GM21423 (cell line): ENCODE measurements around the gene TPSAB1.
"Not testable (repeated sequence)": the region's sequence is repeated elsewhere in the genome, so short reads cannot be mapped to it uniquely, and the experiment has no call there.

ENCODE experiments used
- ATAC-seq: cut with Tn5 transposase; IDR thresholded peaks from one replicate; pipeline ENCODE4 v1.9.1; 2021; ENCODE audit warnings: mild to moderate bottlenecking, moderate library complexity; ENCODE audit not compliant: unreplicated experiment

Gene TPSAB1

GRCh38 chr16:1264345-1265089, 24.0 kb downstream of the TPSAB1 start:
- ATAC-seq = no peak

- no peak for ATAC-seq
Measured at GRCh38 chr16:1265090-1265630, 24.7 kb downstream of the TPSAB1 start.

- no peak for ATAC-seq
Measured at GRCh38 chr16:1265826-1266225, 25.3 kb downstream of the TPSAB1 start.

- ATAC-seq = not testable (repeated sequence)
Measured at GRCh38 chr16:1269418-1269817, 28.9 kb downstream of the TPSAB1 start.

- no peak for ATAC-seq
Measured at GRCh38 chr16:1271380-1271723, 30.8 kb downstream of the TPSAB1 start.

GRCh38 chr16:1271724-1272413, 31.4 kb downstream of the TPSAB1 start:
- ATAC-seq = not testable (repeated sequence)

GRCh38 chr16:1272453-1273198, 32.1 kb downstream of the TPSAB1 start:
- ATAC-seq = no peak

- ATAC-seq = no peak
Measured at GRCh38 chr16:1273816-1274215, 33.3 kb downstream of the TPSAB1 start.

- no peak for ATAC-seq
Measured at GRCh38 chr16:1274767-1275166, 34.3 kb downstream of the TPSAB1 start.

GRCh38 chr16:1275791-1276579, 35.5 kb downstream of the TPSAB1 start:
- ATAC-seq = no peak

GRCh38 chr16:1276580-1276878, 36.0 kb downstream of the TPSAB1 start:
- no peak for ATAC-seq

- no peak for ATAC-seq
Measured at GRCh38 chr16:1277151-1277598, 36.7 kb downstream of the TPSAB1 start.

- ATAC-seq = no peak
Measured at GRCh38 chr16:1277617-1278282, 37.2 kb downstream of the TPSAB1 start.

- ATAC-seq = no peak
Measured at GRCh38 chr16:1278477-1278876, 38.0 kb downstream of the TPSAB1 start.

GRCh38 chr16:1279081-1279944, 38.8 kb downstream of the TPSAB1 start:
- no peak for ATAC-seq

GRCh38 chr16:1279945-1280589, 39.6 kb downstream of the TPSAB1 start:
- ATAC-seq = no peak

- ATAC-seq = no peak
Measured at GRCh38 chr16:1280783-1281182, 40.3 kb downstream of the TPSAB1 start.

- no peak for ATAC-seq
Measured at GRCh38 chr16:1281517-1281916, 41.0 kb downstream of the TPSAB1 start.
